H1 (cell line): Measurements from ENCODE around the gene NEDD8. TPM values are rescaled to one million over a fixed set of nuclear protein-coding genes. Genes with fewer than 3 reads are reported as not detected.

Experiments
- CTCF ChIA-PET: fragments of 300-600 bp; sonication (Branson Sonifier 250); formaldehyde crosslinking; loops from one replicate; lab custom pipeline; 2021; ENCODE audit not compliant: partially characterized antibody; lab: Charles Lee
- POLR2A ChIA-PET: fragments of 300-600 bp; sonication (Branson Sonifier 250); formaldehyde crosslinking; loops from one replicate; lab custom pipeline; 2021; ENCODE audit warnings: inconsistent platforms; ENCODE audit not compliant: partially characterized antibody; lab: Charles Lee
- DNase-seq, 2 experiments: peaks; one replicate each; pipeline versions ENCODE4 v3.0.0 to v3.0.0-alpha.2; 2010 to 2022; ENCODE audit warnings: low spot score in 2 of 2, low read depth in 1 of 2, mixed read lengths in 1 of 2
- FAIRE-seq: peaks from 2 replicates; lab custom pipeline; 2011; peaks lifted over from hg19 to GRCh38; lab: Jason Lieb, UNC
- H2AFZ ChIP-seq: 2 replicates; pipeline ENCODE4 v1.8.1; 2012; ENCODE audit warnings: low read length, inconsistent platforms
- H2AK5ac ChIP-seq: 2 replicates; pipeline ENCODE4 v1.6.1; 2013; ENCODE audit warnings: low read depth, low read length
- H2BK120ac ChIP-seq: replicated peaks from 2 replicates; pipeline ENCODE3; 2013; ENCODE audit warnings: low read depth, low read length, inconsistent platforms
- H2BK12ac ChIP-seq: 2 replicates; pipeline ENCODE4 v1.6.1; 2013; ENCODE audit warnings: low read depth, low read length
- H2BK15ac ChIP-seq: 2 replicates; pipeline ENCODE4 v1.6.1; 2013; ENCODE audit warnings: low read length
- H2BK20ac ChIP-seq: 2 replicates; pipeline ENCODE4 v1.6.1; 2013; ENCODE audit warnings: low read length
- H2BK5ac ChIP-seq: 2 replicates; pipeline ENCODE4 v1.6.1; 2013; ENCODE audit warnings: low read depth, low read length
- H3K14ac ChIP-seq: 2 replicates; pipeline ENCODE4 v1.6.1; 2013; ENCODE audit warnings: inconsistent platforms; ENCODE audit not compliant: insufficient read length
- H3K18ac ChIP-seq: 2 replicates; pipeline ENCODE4 v1.6.1; 2013; ENCODE audit warnings: low read length; ENCODE audit errors: extremely low read depth
- H3K23ac ChIP-seq: 2 replicates; pipeline ENCODE4 v1.6.1; 2013; ENCODE audit warnings: inconsistent platforms; ENCODE audit not compliant: insufficient read length
- H3K23me2 ChIP-seq: 2 replicates; pipeline ENCODE4 v1.6.1; 2013; ENCODE audit warnings: low read depth, low read length
- H3K27ac ChIP-seq: 2 replicates; pipeline ENCODE4 v1.6.1; 2011; ENCODE audit warnings: low read depth, low read length, inconsistent platforms
- H3K27me3 ChIP-seq, 4 experiments: replicated peaks in 1 of 4; 1 replicate in 1 of 4; 2 replicates in 3 of 4; pipeline versions ENCODE4 v1.6.1 to v1.8.1; 2011 to 2013; ENCODE audit warnings: low read length in 3 of 4, mild to moderate bottlenecking in 3 of 4, inconsistent platforms in 2 of 4, mixed read lengths in 2 of 4, moderate library complexity in 1 of 4; ENCODE audit not compliant: control insufficient read depth in 3 of 4, insufficient read depth in 3 of 4; ENCODE audit errors: extremely low read depth in 1 of 4
- H3K36me3 ChIP-seq, 4 experiments: 2 replicates each; pipeline versions ENCODE4 v1.6.1 to v1.8.1; 2011 to 2013; ENCODE audit warnings: mild to moderate bottlenecking in 4 of 4, low read length in 3 of 4, moderate library complexity in 2 of 4, control low read depth in 1 of 4, inconsistent platforms in 1 of 4; ENCODE audit not compliant: insufficient read depth in 4 of 4, control insufficient read depth in 2 of 4
- H3K4ac ChIP-seq: replicated peaks from 2 replicates; pipeline ENCODE3; 2013; ENCODE audit warnings: low read length, low read depth, mixed read lengths, inconsistent platforms; ENCODE audit not compliant: insufficient read length
- H3K4me1 ChIP-seq, 4 experiments: replicated peaks in 1 of 4; 1 replicate in 1 of 4; 2 replicates in 3 of 4; pipeline versions ENCODE4 v1.6.1 to v1.8.1; 2011 to 2013; ENCODE audit warnings: low read length in 3 of 4, inconsistent platforms in 2 of 4, mixed read lengths in 1 of 4; ENCODE audit not compliant: insufficient read depth in 4 of 4, control insufficient read depth in 3 of 4
- H3K4me2 ChIP-seq, 2 experiments: 2 replicates each; pipeline versions ENCODE4 v1.6.1 to v1.8.1; 2011 to 2013; ENCODE audit warnings: low read depth in 2 of 2, low read length in 2 of 2, control low read depth in 1 of 2, inconsistent platforms in 1 of 2, mild to moderate bottlenecking in 1 of 2; ENCODE audit not compliant: insufficient read depth in 1 of 2
- H3K4me3 ChIP-seq, 4 experiments: fragments of 200-600, 300-600 bp in 1 of 4; sonication (generic), shearing (Covaris generic), sonication (Bioruptor Twin) in 1 of 4; 2 replicates each; pipeline versions ENCODE4 v1.5.1 to v1.8.1; 2011 to 2016; ENCODE audit warnings: low read length in 4 of 4, low read depth in 3 of 4, control low read depth in 2 of 4, inconsistent platforms in 2 of 4, mild to moderate bottlenecking in 2 of 4, mixed read lengths in 1 of 4, moderate library complexity in 1 of 4; ENCODE audit not compliant: insufficient read depth in 2 of 4; ENCODE audit errors: extremely low read depth in 1 of 4
- H3K56ac ChIP-seq: replicated peaks from 2 replicates; pipeline ENCODE3; 2013; ENCODE audit warnings: low read depth, mild to moderate bottlenecking, mixed read lengths, low read length, inconsistent platforms; ENCODE audit not compliant: insufficient read length
- H3K79me1 ChIP-seq: 2 replicates; pipeline ENCODE4 v1.6.1; 2013; ENCODE audit warnings: low read depth, low read length, control low read depth
- H3K79me2 ChIP-seq, 2 experiments: 2 replicates each; pipeline versions ENCODE4 v1.6.1 to v1.8.1; 2012 to 2013; ENCODE audit warnings: low read length in 2 of 2, mild to moderate bottlenecking in 2 of 2, inconsistent platforms in 1 of 2; ENCODE audit not compliant: insufficient read depth in 2 of 2, control insufficient read depth in 1 of 2
- H3K9ac ChIP-seq, 4 experiments: replicated peaks in 1 of 4; 1 replicate in 1 of 4; 2 replicates in 3 of 4; pipeline versions ENCODE4 v1.6.1 to v1.8.1; 2011 to 2013; ENCODE audit warnings: low read depth in 3 of 4, low read length in 3 of 4, control low read depth in 2 of 4, mild to moderate bottlenecking in 2 of 4, moderate library complexity in 2 of 4, inconsistent platforms in 1 of 4; ENCODE audit errors: extremely low read depth in 1 of 4
- H3K9me3 ChIP-seq, 2 experiments: 2 replicates each; pipeline versions ENCODE4 v1.6.1 to v1.8.1; 2012 to 2013; ENCODE audit warnings: mild to moderate bottlenecking in 2 of 2, moderate library complexity in 2 of 2, control low read depth in 1 of 2, inconsistent platforms in 1 of 2, low read depth in 1 of 2, low read length in 1 of 2, mixed read lengths in 1 of 2; ENCODE audit not compliant: insufficient read depth in 2 of 2
- H4K20me1 ChIP-seq, 2 experiments: replicated peaks in 1 of 2; 2 replicates each; pipeline versions ENCODE3 to v1.8.1; 2011 to 2013; ENCODE audit warnings: inconsistent platforms in 2 of 2, low read length in 2 of 2, mild to moderate bottlenecking in 1 of 2; ENCODE audit not compliant: insufficient read depth in 2 of 2, control insufficient read depth in 1 of 2
- H4K5ac ChIP-seq: 2 replicates; pipeline ENCODE4 v1.6.1; 2013; ENCODE audit warnings: low read length, low read depth, mixed read lengths, inconsistent platforms; ENCODE audit not compliant: insufficient read length
- H4K8ac ChIP-seq: 2 replicates; pipeline ENCODE4 v1.8.0; 2013; ENCODE audit warnings: mild to moderate bottlenecking, moderate library complexity, low read length, inconsistent platforms; ENCODE audit not compliant: insufficient read depth; ENCODE audit errors: extremely low read depth
- H4K91ac ChIP-seq: replicated peaks from 2 replicates; pipeline ENCODE3; 2013; ENCODE audit warnings: low read length, mixed read lengths, inconsistent platforms; ENCODE audit not compliant: insufficient read length
- BRCA1 ChIP-seq: IDR thresholded peaks from 2 replicates; pipeline ENCODE4 v1.6.1; 2012; ENCODE audit warnings: low read depth, low read length, improper control_type of control experiment
- CBX5 ChIP-seq: fragments of 300-800, 300-1000 bp; sonication (generic); IDR thresholded peaks from 2 replicates; pipeline ENCODE4 v1.7.1; 2016; ENCODE audit warnings: antibody characterized with exemption, low read length, low read depth
- CTCF ChIP-seq, 3 experiments: IDR thresholded peaks; 1 replicate in 2 of 3; 2 replicates in 1 of 3; pipeline versions ENCODE4 v1.5.1 to v1.6.1; 2011; ENCODE audit warnings: low read length in 3 of 3, mild to moderate bottlenecking in 3 of 3, inconsistent platforms in 2 of 3, low read depth in 1 of 3, moderate library complexity in 1 of 3; ENCODE audit not compliant: insufficient read depth in 1 of 3; ENCODE audit errors: control extremely low read depth in 1 of 3
- EGR1 ChIP-seq: IDR thresholded peaks from 2 replicates; pipeline ENCODE4 v1.6.1; 2011; ENCODE audit warnings: low read depth, low read length, borderline replicate concordance
- FOSL1 ChIP-seq: IDR thresholded peaks from 2 replicates; pipeline ENCODE4 v1.6.1; 2011; ENCODE audit warnings: mild to moderate bottlenecking, low read depth, low read length, moderate library complexity; ENCODE audit not compliant: insufficient read depth
- HDAC6 ChIP-seq: IDR thresholded peaks from one replicate; pipeline ENCODE4 v1.7.1; 2012; ENCODE audit warnings: low read depth, mild to moderate bottlenecking, inconsistent platforms, low read length, moderate library complexity
- JUN ChIP-seq: IDR thresholded peaks from 2 replicates; pipeline ENCODE4 v1.6.1; 2011; ENCODE audit warnings: low read depth, mild to moderate bottlenecking, improper control_type of control experiment, low read length
- MAFK ChIP-seq: IDR thresholded peaks from 2 replicates; pipeline ENCODE4 v1.6.1; 2012; ENCODE audit warnings: low read depth, mild to moderate bottlenecking, improper control_type of control experiment, low read length
- NANOG ChIP-seq: IDR thresholded peaks from 2 replicates; pipeline ENCODE4 v1.6.1; 2011; ENCODE audit warnings: low read length, low read depth, mild to moderate bottlenecking, inconsistent platforms; ENCODE audit not compliant: insufficient read depth, poor library complexity, severe bottlenecking
- RNF2 ChIP-seq: fragments of 200-900, 300-1000 bp; sonication (generic); IDR thresholded peaks from 2 replicates; pipeline ENCODE4 v1.7.1; 2016; ENCODE audit warnings: borderline replicate concordance, low read depth, mild to moderate bottlenecking, antibody characterized with exemption, low read length; ENCODE audit not compliant: poor library complexity, severe bottlenecking; ENCODE audit errors: missing control alignments
- SP2 ChIP-seq: IDR thresholded peaks from 2 replicates; pipeline ENCODE4 v1.6.1; 2012; ENCODE audit warnings: mild to moderate bottlenecking, low read length, inconsistent platforms
- WGBS, 2 experiments: shearing (Covaris generic) in 1 of 2; methylation state at CpG; one replicate each; pipeline versions ENCODE4 v1.1.6 to v1.1.7; 2013 to 2015; ENCODE audit warnings: low lambda C conversion rate in 2 of 2, mixed read lengths in 2 of 2, inconsistent platforms in 1 of 2, low coverage in 1 of 2, missing lambda C conversion rate in 1 of 2; ENCODE audit not compliant: insufficient replicate concordance in 2 of 2, insufficient coverage in 1 of 2, insufficient read length in 1 of 2; ENCODE audit errors: extremely low coverage in 1 of 2, missing lambda C conversion rate in 1 of 2; 5-methylcytosine and 5-hydroxymethylcytosine counted together
- polyA plus RNA-seq, 7 experiments: library from polyadenylated mRNA; depleted of rRNA in 3 of 7; stranded (reverse) in 5 of 7; unstranded in 2 of 7; fragments of >200 nt in 5 of 7; fragments of 200-250 nt in 2 of 7; gene quantifications; 1 replicate in 5 of 7; 2 replicates in 1 of 7; 4 replicates in 1 of 7; pipeline versions ENCODE4 v1.2.1 to v1.2.3, GENCODE V29; 2011 to 2013; ENCODE audit warnings: missing spikeins in 2 of 7, mixed read lengths in 2 of 7
- total RNA-seq: library from RNA; stranded (reverse); fragmentation: NEBNext Ultra II Directional; extraction: Animal tissue kit (Norgen Biotek cat#: 25700); gene quantifications from 2 replicates; pipeline ENCODE4 v1.2.1, GENCODE V29; 2021

The NEDD8 gene
- total and polyA plus RNA-seq, 2 of the 8 experiments (the other 6 are each of a cell fraction or from before 2014, with no cell fraction given) = 253 to 317 TPM

GRCh38 chr14:24190416-24190815 lies 41.8 kb downstream of the NEDD8 start:
- no peak overlapping the region for H3K4me3 ChIP-seq
- H3K27me3 ChIP-seq = no peaks in the 10 kb centered on the region
- POLR2A ChIA-PET = interaction anchor here (1.1 to 7.9 kb wide), 3 partner anchors 15 to 57 kb away, joined by 3 to 158 read pairs (median 5); partner anchors contain the start of gene REC8
- H4K20me1 ChIP-seq = peaks cover 0 to 13% of the 10 kb centered on the region in 2 experiments
- H3K23ac ChIP-seq = no peak overlapping the region
- no peak overlapping the region for H4K91ac ChIP-seq
- H3K4me1 ChIP-seq = peaks cover 0 to 13% (median 7%) of the 10 kb centered on the region in 4 experiments; a peak in 6 of 7 replicates
- DNase-seq (no peak), FAIRE-seq (no peak)
- no peak overlapping the region for H3K9ac ChIP-seq
- H2AK5ac ChIP-seq = no peak overlapping the region
- H3K79me2 ChIP-seq = peaks cover 0 to 13% of the 10 kb centered on the region in 2 experiments; a peak in 2 of 4 replicates
- no peak overlapping the region; the same call in 1 of the 2 replicates for H4K8ac ChIP-seq
- no peak overlapping the region for H2BK15ac ChIP-seq
- no peak overlapping the region for H2AFZ ChIP-seq
- H2BK20ac ChIP-seq = no peak overlapping the region
- no peak overlapping the region for H2BK12ac ChIP-seq
- H3K9me3 ChIP-seq = no peaks in the 10 kb centered on the region
- peaks cover 5% of the 10 kb centered on the region for H3K23me2 ChIP-seq
- H3K56ac ChIP-seq = no peak overlapping the region
- peaks cover 12% of the 10 kb centered on the region for H3K79me1 ChIP-seq
- H3K14ac ChIP-seq = no peak overlapping the region
- no peak overlapping the region for H3K4me2 ChIP-seq
- CTCF ChIA-PET = no interaction called here
- 89% methylated on average over 10 of the region's 10 CpGs; no CpG with 5 or more reads in 1 of the 2 experiments for WGBS, 2 experiments
- H3K4ac ChIP-seq = no peak overlapping the region
- H2BK120ac ChIP-seq = no peak overlapping the region
- no peak overlapping the region for H3K18ac ChIP-seq
- peaks cover 12 to 23% (median 21%) of the 10 kb centered on the region in 4 experiments; a peak in 7 of 8 replicates for H3K36me3 ChIP-seq
- TF ChIP-seq BRCA1 (no peak), RNF2 (no peak), CTCF (IDR thresholded peaks at IDR 0.05; ENCODE audit: control extremely low read depth in 1 of 3, insufficient read depth in 1 of 3, low read depth in 1 of 3, low read length in 3 of 3) (no peak), NANOG (no peak), MAFK (no peak), JUN (no peak), EGR1 (no peak), SP2 (no peak), HDAC6 (no peak), FOSL1 (no peak), CBX5 (no peak)
- H4K5ac ChIP-seq = no peak overlapping the region
- H2BK5ac ChIP-seq = no peak overlapping the region
- no peak overlapping the region for H3K27ac ChIP-seq
